IMR-90 (cell line): ENCODE results near the gene FAM53C. TPM values are rescaled to one million over a fixed set of nuclear protein-coding genes. Genes with fewer than 3 reads are reported as not detected.

Experiments
- ATAC-seq: fragments of 200-7000 bp; cut with Tn5 transposase; 2 replicates; pipeline ENCODE4 v1.9.1; 2020; ENCODE audit warnings: low read depth, mild to moderate bottlenecking, moderate library complexity
- BruUV-seq: library from RNA; stranded (reverse); fragments of 400-500 nt; replicated peaks from 2 replicates; lab custom pipeline; 2021; lab: Mats Ljungman, UMichigan
- CTCF ChIA-PET: fragments of 300-600 bp; formaldehyde crosslinking; extraction: SDS; loops from one replicate; lab custom pipeline; 2021; ENCODE audit warnings: antibody characterized with exemption; lab: Yijun Ruan, JAX
- POLR2A ChIA-PET: fragments of 300-600 bp; sonication (Branson Sonifier 250); formaldehyde crosslinking; loops from one replicate; lab custom pipeline; 2022; ENCODE audit warnings: antibody characterized with exemption; ENCODE audit not compliant: unreplicated experiment; lab: Charles Lee
- DNase-seq: peaks from one replicate; pipeline ENCODE4 v3.0.0; 2013
- H2AFZ ChIP-seq: replicated peaks from 2 replicates; pipeline ENCODE3; 2013; ENCODE audit warnings: low read length, mild to moderate bottlenecking; ENCODE audit not compliant: poor library complexity
- H2AK5ac ChIP-seq: 2 replicates; pipeline ENCODE4 v1.6.1; 2013; ENCODE audit warnings: low read depth, low read length, inconsistent platforms
- H2AK9ac ChIP-seq: replicated peaks from 2 replicates; pipeline ENCODE3; 2013; ENCODE audit warnings: mild to moderate bottlenecking, low read depth, low read length, moderate library complexity; ENCODE audit not compliant: poor library complexity
- H2BK120ac ChIP-seq: 2 replicates; pipeline ENCODE4 v1.6.1; 2013; ENCODE audit warnings: low read depth, low read length, inconsistent platforms
- H2BK15ac ChIP-seq: 3 replicates; pipeline ENCODE4 v1.6.1; 2013; ENCODE audit warnings: low read depth, low read length, inconsistent platforms
- H2BK20ac ChIP-seq: 2 replicates; pipeline ENCODE4 v1.6.1; 2013; ENCODE audit warnings: low read depth, mild to moderate bottlenecking, inconsistent platforms, low read length, moderate library complexity
- H2BK5ac ChIP-seq: 2 replicates; pipeline ENCODE4 v1.6.1; 2013; ENCODE audit warnings: mild to moderate bottlenecking, low read depth, low read length, inconsistent platforms; ENCODE audit not compliant: poor library complexity, severe bottlenecking
- H3K14ac ChIP-seq: replicated peaks from 2 replicates; pipeline ENCODE4 v1.6.1; 2013; ENCODE audit warnings: low read depth, low read length, inconsistent platforms
- H3K18ac ChIP-seq: 2 replicates; pipeline ENCODE4 v1.6.1; 2013; ENCODE audit warnings: low read depth, low read length, control low read depth
- H3K23ac ChIP-seq: 2 replicates; pipeline ENCODE4 v1.6.1; 2013; ENCODE audit warnings: low read depth, low read length, inconsistent platforms
- H3K27ac ChIP-seq: 2 replicates; pipeline ENCODE4 v1.5.1; 2013; ENCODE audit warnings: mild to moderate bottlenecking, control low read depth, low read length; ENCODE audit not compliant: insufficient read depth
- H3K27me3 ChIP-seq: 2 replicates; pipeline ENCODE4 v1.6.1; 2013; ENCODE audit warnings: low read length; ENCODE audit not compliant: control insufficient read depth, insufficient read depth
- H3K36me3 ChIP-seq: 2 replicates; pipeline ENCODE4 v1.6.1; 2013; ENCODE audit warnings: low read length, mixed read lengths; ENCODE audit not compliant: control insufficient read depth, insufficient read depth
- H3K4ac ChIP-seq: 2 replicates; pipeline ENCODE4 v1.6.1; 2013; ENCODE audit warnings: low read depth, low read length, inconsistent platforms
- H3K4me1 ChIP-seq: 2 replicates; pipeline ENCODE4 v1.6.1; 2013; ENCODE audit warnings: low read length, mixed read lengths; ENCODE audit not compliant: control insufficient read depth, insufficient read depth
- H3K4me2 ChIP-seq: 2 replicates; pipeline ENCODE4 v1.6.1; 2013; ENCODE audit warnings: low read depth, mild to moderate bottlenecking, control low read depth, low read length, moderate library complexity
- H3K4me3 ChIP-seq: 2 replicates; pipeline ENCODE4 v1.5.1; 2013; ENCODE audit warnings: low read depth, mild to moderate bottlenecking, control low read depth, low read length, moderate library complexity; ENCODE audit not compliant: insufficient read depth
- H3K56ac ChIP-seq: 2 replicates; pipeline ENCODE4 v1.6.1; 2013; ENCODE audit warnings: low read length, inconsistent platforms; ENCODE audit not compliant: insufficient read depth; ENCODE audit errors: extremely low read depth
- H3K79me1 ChIP-seq, 2 experiments: 2 replicates each; pipeline ENCODE4 v1.6.1; 2013; ENCODE audit warnings: low read length in 2 of 2, inconsistent platforms in 1 of 2, low read depth in 1 of 2
- H3K9ac ChIP-seq: 2 replicates; pipeline ENCODE4 v1.6.1; 2013; ENCODE audit warnings: low read depth, low read length, control low read depth
- H3K9me1 ChIP-seq: 2 replicates; pipeline ENCODE4 v1.6.1; 2013; ENCODE audit warnings: low read length, inconsistent platforms; ENCODE audit not compliant: insufficient read depth
- H3K9me3 ChIP-seq: 2 replicates; pipeline ENCODE4 v1.6.1; 2013; ENCODE audit warnings: low read length; ENCODE audit not compliant: control insufficient read depth, insufficient read depth
- H4K20me1 ChIP-seq: 2 replicates; pipeline ENCODE4 v1.6.1; 2013; ENCODE audit warnings: low read length, inconsistent platforms; ENCODE audit not compliant: insufficient read depth
- H4K5ac ChIP-seq: 2 replicates; pipeline ENCODE4 v1.6.1; 2013; ENCODE audit warnings: mild to moderate bottlenecking, low read depth, low read length, control low read depth
- H4K8ac ChIP-seq, 2 experiments: 2 replicates each; pipeline ENCODE4 v1.6.1; 2013; ENCODE audit warnings: low read depth in 2 of 2, low read length in 2 of 2, control low read depth in 1 of 2, inconsistent platforms in 1 of 2
- H4K91ac ChIP-seq: 2 replicates; pipeline ENCODE4 v1.6.1; 2013; ENCODE audit warnings: low read depth, low read length, inconsistent platforms; ENCODE audit not compliant: insufficient read depth
- BHLHE40 ChIP-seq: fragments of 150-350 bp; IDR thresholded peaks from 2 replicates; pipeline ENCODE4 v1.6.1; 2016; ENCODE audit warnings: mild to moderate bottlenecking, low read depth, low read length
- CEBPB ChIP-seq: IDR thresholded peaks from 2 replicates; pipeline ENCODE4 v1.6.1; 2012; ENCODE audit warnings: low read depth, low read length, improper control_type of control experiment
- CHD1 ChIP-seq: IDR thresholded peaks from 2 replicates; pipeline ENCODE4 v1.6.1; 2012; ENCODE audit warnings: low read depth, low read length, improper control_type of control experiment
- MXI1 ChIP-seq: IDR thresholded peaks from 2 replicates; pipeline ENCODE4 v1.6.1; 2012; ENCODE audit warnings: low read depth, mild to moderate bottlenecking, low read length, moderate library complexity, borderline replicate concordance
- POLR2A ChIP-seq: IDR thresholded peaks from 2 replicates; pipeline ENCODE4 v1.6.1; 2012; ENCODE audit warnings: mild to moderate bottlenecking, low read depth, low read length
- RCOR1 ChIP-seq: IDR thresholded peaks from 2 replicates; pipeline ENCODE4 v1.6.1; 2012; ENCODE audit warnings: mild to moderate bottlenecking, low read length, improper control_type of control experiment; ENCODE audit not compliant: insufficient replicate concordance
- RFX5 ChIP-seq: IDR thresholded peaks from 2 replicates; pipeline ENCODE4 v1.8.0; 2012; ENCODE audit warnings: low read depth, mild to moderate bottlenecking, low read length, moderate library complexity
- WGBS, 2 experiments: methylation state at CpG; one replicate each; pipeline versions ENCODE4 v1.1.5 to v1.1.7; 2013; ENCODE audit warnings: missing lambda C conversion rate in 2 of 2; ENCODE audit not compliant: insufficient read length in 1 of 2; ENCODE audit errors: extremely low coverage in 2 of 2; 5-methylcytosine and 5-hydroxymethylcytosine counted together
- dilution Hi-C: fragments of 300-500 bp; cut with HindIII; formaldehyde crosslinking; loops from one replicate; pipeline ENCODE4 v1.14.3; 2018; ENCODE audit warnings: low sequenced_read_pairs; ENCODE audit not compliant: unreplicated experiment
- in situ Hi-C: fragments of 300-500 bp; cut with MboI; formaldehyde crosslinking; loops from 3 replicates; pipeline ENCODE4 v1.14.3; 2019; ENCODE audit warnings: low sequenced_read_pairs, inconsistent platforms, mixed read lengths
- intact Hi-C: fragments of 100-400 bp; cut with micrococcal nuclease; formaldehyde crosslinking; loops from 2 replicates; pipeline ENCODE4 v1.10.0; 2022
- polyA plus RNA-seq, 3 experiments: library from polyadenylated mRNA; depleted of rRNA; stranded (reverse); fragments of >200 nt; gene quantifications; 2 replicates each; pipeline ENCODE4 v1.2.3, GENCODE V29; 2012; ENCODE audit warnings: low replicate concordance in 1 of 3
- total RNA-seq: library from RNA; depleted of rRNA; stranded (reverse); fragments of >200 nt; gene quantifications from 2 replicates; pipeline ENCODE4 v1.2.3, GENCODE V29; 2012
- TF ChIP-seq, protein P1 (sequence below): fragments of 150-350 bp; IDR thresholded peaks from 2 replicates; pipeline ENCODE4 v1.6.1; 2017; ENCODE audit warnings: mild to moderate bottlenecking, antibody characterized with exemption, low read length, low read depth
- TF ChIP-seq, protein P2 (sequence below): conservative IDR thresholded peaks from 2 replicates; pipeline ENCODE4 v1.5.1; 2012; ENCODE audit warnings: mild to moderate bottlenecking, low read depth, low read length, improper control_type of control experiment

The FAM53C gene
- total and polyA plus RNA-seq, 2 of the 4 experiments (the other 2 are of a cell fraction): 21.5 to 25.6 TPM

DNA sequence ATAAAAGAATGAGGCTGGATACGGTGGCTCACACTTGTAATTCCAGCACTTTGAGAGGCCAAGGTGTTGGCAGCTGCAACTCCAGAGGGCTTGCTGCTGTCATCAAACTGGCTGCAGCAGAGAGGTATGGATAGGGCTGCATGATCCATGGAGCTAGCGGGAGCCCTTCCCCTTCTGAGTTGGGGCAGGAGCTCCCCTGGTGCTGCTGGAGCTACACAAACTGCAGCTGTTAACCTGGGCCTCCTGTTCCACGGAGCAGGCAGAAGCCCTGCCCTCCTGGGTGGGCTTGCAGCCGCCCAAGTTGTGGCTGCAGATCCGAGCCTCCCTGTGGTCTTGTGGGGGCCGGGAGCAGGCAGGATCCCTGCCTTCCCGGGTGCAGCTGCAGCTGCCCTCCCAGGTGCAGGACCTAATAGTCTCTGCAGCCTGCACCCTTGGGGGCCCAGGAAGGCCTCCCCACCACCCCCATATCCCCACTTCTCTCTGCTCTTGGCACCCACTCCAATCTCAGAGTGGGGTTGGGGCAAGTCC lies 22.3 kb upstream of the FAM53C start:
- no peak overlapping the region for H2BK15ac ChIP-seq
- TF ChIP-seq, protein P1, sequence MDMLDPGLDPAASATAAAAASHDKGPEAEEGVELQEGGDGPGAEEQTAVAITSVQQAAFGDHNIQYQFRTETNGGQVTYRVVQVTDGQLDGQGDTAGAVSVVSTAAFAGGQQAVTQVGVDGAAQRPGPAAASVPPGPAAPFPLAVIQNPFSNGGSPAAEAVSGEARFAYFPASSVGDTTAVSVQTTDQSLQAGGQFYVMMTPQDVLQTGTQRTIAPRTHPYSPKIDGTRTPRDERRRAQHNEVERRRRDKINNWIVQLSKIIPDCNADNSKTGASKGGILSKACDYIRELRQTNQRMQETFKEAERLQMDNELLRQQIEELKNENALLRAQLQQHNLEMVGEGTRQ: no peak
- TF ChIP-seq POLR2A (no peak), BHLHE40 (no peak), MXI1 (no peak), RFX5 (no peak), RCOR1 (no peak), CEBPB (no peak), CHD1 (no peak)
- TF ChIP-seq, protein P2, sequence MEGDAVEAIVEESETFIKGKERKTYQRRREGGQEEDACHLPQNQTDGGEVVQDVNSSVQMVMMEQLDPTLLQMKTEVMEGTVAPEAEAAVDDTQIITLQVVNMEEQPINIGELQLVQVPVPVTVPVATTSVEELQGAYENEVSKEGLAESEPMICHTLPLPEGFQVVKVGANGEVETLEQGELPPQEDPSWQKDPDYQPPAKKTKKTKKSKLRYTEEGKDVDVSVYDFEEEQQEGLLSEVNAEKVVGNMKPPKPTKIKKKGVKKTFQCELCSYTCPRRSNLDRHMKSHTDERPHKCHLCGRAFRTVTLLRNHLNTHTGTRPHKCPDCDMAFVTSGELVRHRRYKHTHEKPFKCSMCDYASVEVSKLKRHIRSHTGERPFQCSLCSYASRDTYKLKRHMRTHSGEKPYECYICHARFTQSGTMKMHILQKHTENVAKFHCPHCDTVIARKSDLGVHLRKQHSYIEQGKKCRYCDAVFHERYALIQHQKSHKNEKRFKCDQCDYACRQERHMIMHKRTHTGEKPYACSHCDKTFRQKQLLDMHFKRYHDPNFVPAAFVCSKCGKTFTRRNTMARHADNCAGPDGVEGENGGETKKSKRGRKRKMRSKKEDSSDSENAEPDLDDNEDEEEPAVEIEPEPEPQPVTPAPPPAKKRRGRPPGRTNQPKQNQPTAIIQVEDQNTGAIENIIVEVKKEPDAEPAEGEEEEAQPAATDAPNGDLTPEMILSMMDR: no peak
- H3K79me1 ChIP-seq: no peaks in the 10 kb centered on the region
- BruUV-seq: no TSS peak
- CTCF ChIA-PET: no interaction called here
- H2AFZ ChIP-seq: no peak overlapping the region
- intact Hi-C loops: no loop called here
- in situ Hi-C loops: no loop called here
- no peaks in the 10 kb centered on the region for H3K36me3 ChIP-seq
- H3K56ac ChIP-seq: no peak overlapping the region
- no peaks in the 10 kb centered on the region for H3K27me3 ChIP-seq
- H4K5ac ChIP-seq: no peak overlapping the region
- dilution Hi-C loops: no loop called here
- H4K91ac ChIP-seq: no peak overlapping the region
- no peak overlapping the region for H3K9ac ChIP-seq
- H2BK20ac ChIP-seq: no peak overlapping the region
- no peak for DNase-seq
- H3K18ac ChIP-seq: no peak overlapping the region
- H4K20me1 ChIP-seq: no peaks in the 10 kb centered on the region
- H2BK5ac ChIP-seq: no peak overlapping the region
- H3K23ac ChIP-seq: no peak overlapping the region
- H3K9me1 ChIP-seq: no peaks in the 10 kb centered on the region; the same call in 1 of the 2 replicates
- H3K4me3 ChIP-seq: no peak overlapping the region
- no peak overlapping the region for H3K4me2 ChIP-seq
- no peaks in the 10 kb centered on the region for H3K4me1 ChIP-seq
- no peak for ATAC-seq
- H3K4ac ChIP-seq: no peak overlapping the region
- no peak overlapping the region for H2AK5ac ChIP-seq
- no peak overlapping the region for H3K14ac ChIP-seq
- H2AK9ac ChIP-seq: no peak overlapping the region
- 86% methylated on average over 1 of the region's 7 CpGs; no CpG with 5 or more reads in 1 of the 2 experiments for WGBS, 2 experiments
- POLR2A ChIA-PET: no interaction called here
- H3K9me3 ChIP-seq: no peaks in the 10 kb centered on the region
- H2BK120ac ChIP-seq: no peak overlapping the region
- H4K8ac ChIP-seq: no peak overlapping the region
- no peak overlapping the region for H3K27ac ChIP-seq
